Measurements from ENCODE around the gene PPP1R26. TPM values are rescaled to one million over a fixed set of nuclear protein-coding genes. Genes with fewer than 3 reads are reported as not detected.

The PPP1R26 gene
- total RNA-seq, 1 donor from 2014 or later, result 19.5 TPM

GRCh38 chr9:135515083-135515951 is 35.7 kb downstream of the PPP1R26 start:
- Mint-ChIP-seq H3K9me3 (ENCODE audit: low read depth) (peaks cover 2% of the 10 kb centered on the region), H3K27me3 (ENCODE audit: low read depth) (peaks cover 16% of the 10 kb centered on the region), H3K27ac (ENCODE audit: unreplicated experiment) (no peak overlapping the region), H3K36me3 (ENCODE audit: low read depth) (no peaks in the 10 kb centered on the region), H3K4me3 (ENCODE audit: unreplicated experiment) (no peak overlapping the region), H3K4me1 (ENCODE audit: low read depth) (peaks cover 2% of the 10 kb centered on the region)
- DNase-seq (ENCODE audit: low spot score), result peak; percentile 90
- TF ChIP-seq CTCF (IDR thresholded peaks at IDR 0.05), result no peak

- Mint-ChIP-seq H3K27me3 (ENCODE audit: low read depth) (peaks cover 18% of the 10 kb centered on the region), H3K4me3 (ENCODE audit: unreplicated experiment) (no peak overlapping the region), H3K36me3 (ENCODE audit: low read depth) (no peaks in the 10 kb centered on the region), H3K4me1 (ENCODE audit: low read depth) (peaks cover 5% of the 10 kb centered on the region), H3K27ac (ENCODE audit: unreplicated experiment) (no peak overlapping the region), H3K9me3 (ENCODE audit: low read depth) (no peaks in the 10 kb centered on the region)
- DNase-seq (ENCODE audit: low spot score), result no peak
- TF ChIP-seq CTCF (IDR thresholded peaks at IDR 0.05), result no peak
Measured at GRCh38 chr9:135516132-135516860, 36.7 kb downstream of the PPP1R26 start.

DNA sequence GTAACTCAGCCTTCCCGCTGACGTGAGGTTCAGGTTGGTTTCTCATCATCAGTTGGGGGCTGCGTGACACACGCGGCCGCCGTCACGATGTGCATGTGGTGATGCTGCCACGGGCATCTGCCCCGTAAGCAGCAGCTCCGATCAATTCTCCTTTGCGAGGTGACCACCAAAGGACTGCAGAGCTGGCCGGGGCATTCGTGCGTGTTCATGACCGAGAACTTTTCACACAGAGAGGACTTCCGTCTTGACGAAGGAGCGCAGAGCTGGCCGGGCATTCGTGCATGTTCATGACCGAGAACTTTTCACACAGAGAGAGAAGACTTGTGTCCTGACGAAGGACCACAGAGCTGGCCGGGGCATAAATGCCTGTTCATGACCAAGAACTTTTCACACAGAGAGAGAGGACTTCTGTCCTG is 37.8 kb downstream of the PPP1R26 start:
- H3K27ac Mint-ChIP-seq (ENCODE audit: unreplicated experiment), result no peak overlapping the region
- no peaks in the 10 kb centered on the region for H3K9me3 Mint-ChIP-seq (ENCODE audit: low read depth)
- no peaks in the 10 kb centered on the region for H3K36me3 Mint-ChIP-seq (ENCODE audit: low read depth)
- no peak overlapping the region for H3K4me3 Mint-ChIP-seq (ENCODE audit: unreplicated experiment)
- H3K4me1 Mint-ChIP-seq (ENCODE audit: low read depth), result peaks cover 5% of the 10 kb centered on the region
- no peak for TF ChIP-seq CTCF (IDR thresholded peaks at IDR 0.05)
- no peak for DNase-seq (ENCODE audit: low spot score)
- H3K27me3 Mint-ChIP-seq (ENCODE audit: low read depth), result peaks cover 18% of the 10 kb centered on the region

GRCh38 chr9:135519179-135519971 is 39.8 kb downstream of the PPP1R26 start:
- H3K4me3 Mint-ChIP-seq (ENCODE audit: unreplicated experiment), result no peak overlapping the region
- peaks cover 18% of the 10 kb centered on the region for H3K27me3 Mint-ChIP-seq (ENCODE audit: low read depth)
- H3K4me1 Mint-ChIP-seq (ENCODE audit: low read depth), result peaks cover 7% of the 10 kb centered on the region
- no peaks in the 10 kb centered on the region for H3K9me3 Mint-ChIP-seq (ENCODE audit: low read depth)
- H3K27ac Mint-ChIP-seq (ENCODE audit: unreplicated experiment), result no peak overlapping the region
- no peaks in the 10 kb centered on the region for H3K36me3 Mint-ChIP-seq (ENCODE audit: low read depth)
- DNase-seq (ENCODE audit: low spot score), result no peak
- TF ChIP-seq CTCF (IDR thresholded peaks at IDR 0.05), result no peak

Data from chondrocyte (in vitro differentiated cells).